K562 (cell line): ENCODE measurements around the gene HARS1. TPM values are rescaled to one million over a fixed set of nuclear protein-coding genes. Genes with fewer than 3 reads are reported as not detected.

Experiments
- E2F8 ChIP-seq: fragments of 450-650 bp; IDR thresholded peaks from 2 replicates; pipeline ENCODE4 v1.7.1; 2018; ENCODE audit warnings: mild to moderate bottlenecking, low read depth; ENCODE audit not compliant: partially characterized antibody
- FOXP1 ChIP-seq: sonication (generic); formaldehyde crosslinking; IDR thresholded peaks from 2 replicates; pipeline ENCODE4 v1.8.0; 2022; ENCODE audit warnings: mild to moderate bottlenecking, missing genetic modification reagents
- HBP1 ChIP-seq: fragments of 450-650 bp; formaldehyde crosslinking; IDR thresholded peaks from 2 replicates; pipeline ENCODE4 v1.4.0; 2022; ENCODE audit warnings: missing genetic modification characterization
- ILK ChIP-seq: fragments of 450-650 bp; IDR thresholded peaks from 2 replicates; pipeline ENCODE4 v1.6.1; 2016; ENCODE audit warnings: missing genetic modification characterization, low read depth, mild to moderate bottlenecking, missing compliant biosample characterization, moderate library complexity, borderline replicate concordance
- KDM5B ChIP-seq: fragments of 200-600 bp; sonication (generic); IDR thresholded peaks from 2 replicates; pipeline ENCODE4 v1.6.1; 2012; ENCODE audit warnings: low read depth, mild to moderate bottlenecking, moderate library complexity, low read length, control low read depth, inconsistent platforms; ENCODE audit not compliant: insufficient replicate concordance
- MCM7 ChIP-seq, 2 experiments: fragments of 450-650 bp; IDR thresholded peaks; 2 replicates each; pipeline ENCODE4 v1.6.1; 2016 to 2018
- MED1 ChIP-seq: sonication (generic); formaldehyde crosslinking; IDR thresholded peaks from 2 replicates; pipeline ENCODE4 v1.8.1; 2023; ENCODE audit warnings: missing genetic modification reagents, borderline replicate concordance
- MEF2A ChIP-seq: IDR thresholded peaks from 2 replicates; pipeline ENCODE4 v1.6.1; 2011; ENCODE audit warnings: low read depth, mild to moderate bottlenecking, low read length, moderate library complexity; ENCODE audit not compliant: control insufficient read depth
- SNAPC5 ChIP-seq: fragments of 250-450 bp; sonication (Bioruptor Pico); IDR thresholded peaks from 2 replicates; pipeline ENCODE4 v1.8.0; 2021; ENCODE audit warnings: moderate library complexity, mild to moderate bottlenecking, inconsistent platforms
- SP1 ChIP-seq: sonication (generic); formaldehyde crosslinking; IDR thresholded peaks from 2 replicates; pipeline ENCODE4 v1.8.1; 2022; ENCODE audit warnings: mild to moderate bottlenecking, missing genetic modification reagents
- SPI1 ChIP-seq: IDR thresholded peaks from 2 replicates; pipeline ENCODE4 v1.6.1; 2011; ENCODE audit warnings: low read depth, low read length, control low read depth, borderline replicate concordance
- TAF9B ChIP-seq: fragments of 450-650 bp; IDR thresholded peaks from 2 replicates; pipeline ENCODE4 v1.6.1; 2018; ENCODE audit warnings: mild to moderate bottlenecking; ENCODE audit not compliant: partially characterized antibody
- TEAD2 ChIP-seq: fragments of 450-650 bp; IDR thresholded peaks from 2 replicates; pipeline ENCODE4 v1.6.1; 2016; ENCODE audit warnings: missing genetic modification characterization, control low read depth, missing compliant biosample characterization
- ZNF133 ChIP-seq: fragments of 250-450 bp; sonication (Bioruptor Pico); IDR thresholded peaks from 2 replicates; pipeline ENCODE4 v1.4.0; 2020; ENCODE audit warnings: mild to moderate bottlenecking
- ZNF140 ChIP-seq: fragments of 250-450 bp; sonication (Bioruptor Pico); IDR thresholded peaks from 2 replicates; pipeline ENCODE4 v1.8.0; 2021; ENCODE audit warnings: moderate library complexity, mild to moderate bottlenecking, inconsistent platforms
- ZNF347 ChIP-seq: fragments of 450-650 bp; formaldehyde crosslinking; IDR thresholded peaks from 2 replicates; pipeline ENCODE4 v1.4.0; 2020; ENCODE audit warnings: low read depth, mild to moderate bottlenecking, moderate library complexity
- ZNF740 ChIP-seq, 3 experiments: fragments of 200-800 bp in 1 of 3; sonication (Bioruptor generic) in 1 of 3; sonication (generic) in 1 of 3; formaldehyde crosslinking in 1 of 3; IDR thresholded peaks; 2 replicates each; pipeline versions ENCODE4 v1.6.1 to v1.8.0; 2016 to 2022; ENCODE audit warnings: mild to moderate bottlenecking in 2 of 3, missing compliant biosample characterization in 2 of 3, missing genetic modification characterization in 2 of 3, missing genetic modification reagents in 1 of 3
- polyA plus RNA-seq, 8 experiments: library from polyadenylated mRNA; depleted of rRNA in 4 of 8; stranded (reverse) in 5 of 8; unstranded in 3 of 8; fragments of >200 nt; fragmentation: Nextera tagmentation in 2 of 8; fragmentation: Illumina TruSeq in 1 of 8; extraction: Ambion mirVana in 2 of 8; extraction: Trizol in 1 of 8; gene quantifications; 2 replicates each; pipeline versions ENCODE4 v1.2.1 to v1.2.3, GENCODE V29; 2011 to 2014; ENCODE audit warnings: inconsistent platforms in 1 of 8, missing spikeins in 1 of 8
- total RNA-seq, 7 experiments: library from RNA; depleted of rRNA in 6 of 7; stranded (reverse); fragments of >200 nt in 6 of 7; fragmentation: Illumina TruSeq in 2 of 7; extraction: Trizol in 2 of 7; gene quantifications; 2 replicates each; pipeline versions ENCODE4 v1.2.1 to v1.2.3, GENCODE V29; 2011 to 2021; ENCODE audit warnings: low replicate concordance in 1 of 7
- TF ChIP-seq, protein P1 (sequence below): sonication (generic); IDR thresholded peaks from 2 replicates; pipeline ENCODE4 v1.6.1; 2016

Gene HARS1
- total and polyA plus RNA-seq, 9 of the 15 experiments (the other 6 are each of a cell fraction or from before 2014, with no cell fraction given), result 13.5 to 88.5 (median 75.2) TPM

GRCh38 chr5:140700177-140701144 lies 9.3 kb upstream of the HARS1 start, which contains the start of gene ZMAT2 (continued):
- TF ChIP-seq HBP1 (CRISPR knock-in tag) (no peak), SP1 (CRISPR knock-in tag) (peak; percentile 79), ILK (no peak), E2F8 (peak; percentile 97), ZNF740 (CRISPR knock-in tag; IDR thresholded peaks at IDR 0.05) (no peak), ZNF740 (tag; IDR thresholded peaks at IDR 0.05) (no peak), ZNF140 (CRISPR knock-in tag) (no peak), TAF9B (peak; percentile 92), MED1 (CRISPR knock-in tag) (no peak), ZNF347 (CRISPR knock-in tag) (no peak), MEF2A (no peak), TEAD2 (tag) (no peak), MCM7 (IDR thresholded peaks at IDR 0.05) (no peak), ZNF133 (CRISPR knock-in tag) (no peak), SPI1 (no peak), KDM5B (peak; percentile 79), FOXP1 (CRISPR knock-in tag) (0 out of 2 replicates have a peak, but pooled peaks have one; percentile 54), SNAPC5 (CRISPR knock-in tag) (no peak)
- TF ChIP-seq, protein P1, sequence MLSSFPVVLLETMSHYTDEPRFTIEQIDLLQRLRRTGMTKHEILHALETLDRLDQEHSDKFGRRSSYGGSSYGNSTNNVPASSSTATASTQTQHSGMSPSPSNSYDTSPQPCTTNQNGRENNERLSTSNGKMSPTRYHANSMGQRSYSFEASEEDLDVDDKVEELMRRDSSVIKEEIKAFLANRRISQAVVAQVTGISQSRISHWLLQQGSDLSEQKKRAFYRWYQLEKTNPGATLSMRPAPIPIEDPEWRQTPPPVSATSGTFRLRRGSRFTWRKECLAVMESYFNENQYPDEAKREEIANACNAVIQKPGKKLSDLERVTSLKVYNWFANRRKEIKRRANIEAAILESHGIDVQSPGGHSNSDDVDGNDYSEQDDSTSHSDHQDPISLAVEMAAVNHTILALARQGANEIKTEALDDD, result no peak
